Spleen (tissue), 7 donors: ENCODE results near the gene ISCA2.

Source experiments
- CTCF ChIP-seq, 11 experiments: fragments of 200-600 bp in 7 of 11; fragments of 450-650 bp in 4 of 11; sonication (generic) in 4 of 11; IDR thresholded peaks in 8 of 11; conservative IDR thresholded peaks in 3 of 11; 1 replicate in 7 of 11; 2 replicates in 4 of 11; pipeline versions ENCODE4 v1.4.0 to v1.8.0; 2016 to 2021; ENCODE audit warnings: antibody characterized with exemption in 11 of 11, inconsistent platforms in 4 of 11, mild to moderate bottlenecking in 1 of 11
- POLR2A ChIP-seq, 3 donors: fragments of 450-650 bp; IDR thresholded peaks; one replicate each; pipeline ENCODE4 v1.5.1; 2017; ENCODE audit warnings: antibody characterized with exemption in 3 of 3, mild to moderate bottlenecking in 1 of 3
- donor health status: DM: no; HTN: no; CAD: no; lungs with moderate emphysema.
- donor health status: DM: no; HTN: no; CAD: no.
- donor health status: DM: no; HTN: no; CAD: no.

- TF ChIP-seq CTCF (IDR thresholded peaks at IDR 0.05 in 8 of 11, conservative IDR thresholded peaks at IDR 0.05 in 3 of 11): no peak
- TF ChIP-seq POLR2A (IDR thresholded peaks at IDR 0.05): no peak
Measured at GRCh38 chr14:74468513-74468912, 25.1 kb upstream of the ISCA2 start.
